H9 (cell line): Measurements from ENCODE around the gene COX7A2L. TPM values are rescaled to one million over a fixed set of nuclear protein-coding genes. Genes with fewer than 3 reads are reported as not detected.

ENCODE experiments used
- DNase-seq: peaks from one replicate; pipeline ENCODE4 v3.0.0-alpha.2; 2017
- H2AFZ ChIP-seq: one replicate; pipeline ENCODE4 v1.6.1; 2013; ENCODE audit warnings: mild to moderate bottlenecking, low read length, control low read depth, moderate library complexity
- H2AK5ac ChIP-seq: 2 replicates; pipeline ENCODE4 v1.6.1; 2013; ENCODE audit warnings: low read length, control low read depth, mixed read lengths; ENCODE audit not compliant: insufficient read length
- H2BK120ac ChIP-seq: one replicate; pipeline ENCODE4 v1.6.1; 2013; ENCODE audit warnings: low read depth, mild to moderate bottlenecking, low read length, control low read depth, inconsistent platforms; ENCODE audit not compliant: poor library complexity, severe bottlenecking
- H2BK12ac ChIP-seq: 2 replicates; pipeline ENCODE4 v1.6.1; 2013; ENCODE audit warnings: low read length, control low read depth, mixed read lengths, low read depth; ENCODE audit not compliant: insufficient read length
- H2BK15ac ChIP-seq: 2 replicates; pipeline ENCODE4 v1.6.1; 2013; ENCODE audit warnings: low read depth, low read length, control low read depth
- H2BK20ac ChIP-seq: one replicate; pipeline ENCODE4 v1.6.1; 2013; ENCODE audit warnings: low read depth, mild to moderate bottlenecking, low read length, control low read depth, inconsistent platforms; ENCODE audit not compliant: poor library complexity, severe bottlenecking
- H2BK5ac ChIP-seq: 2 replicates; pipeline ENCODE4 v1.6.1; 2013; ENCODE audit warnings: low read length, control low read depth, mixed read lengths; ENCODE audit not compliant: insufficient read length
- H3K14ac ChIP-seq: 2 replicates; pipeline ENCODE4 v1.6.1; 2013; ENCODE audit warnings: low read length, control low read depth; ENCODE audit not compliant: insufficient read depth
- H3K18ac ChIP-seq: 2 replicates; pipeline ENCODE4 v1.6.1; 2013; ENCODE audit warnings: low read depth, mild to moderate bottlenecking, mixed read lengths, low read length, control low read depth; ENCODE audit not compliant: insufficient read length
- H3K23ac ChIP-seq: 2 replicates; pipeline ENCODE4 v1.6.1; 2013; ENCODE audit warnings: low read length, control low read depth, mixed read lengths, low read depth; ENCODE audit not compliant: insufficient read length
- H3K23me2 ChIP-seq: 2 replicates; pipeline ENCODE4 v1.6.1; 2013; ENCODE audit warnings: low read depth, mild to moderate bottlenecking, mixed read lengths, low read length, control low read depth; ENCODE audit not compliant: insufficient read length, poor library complexity, severe bottlenecking
- H3K27ac ChIP-seq: 2 replicates; pipeline ENCODE4 v1.5.1; 2013; ENCODE audit warnings: low read length, control low read depth, mixed read lengths, low read depth; ENCODE audit not compliant: insufficient read length
- H3K27me3 ChIP-seq: 2 replicates; pipeline ENCODE4 v1.6.1; 2013; ENCODE audit warnings: low read length, control low read depth, inconsistent platforms; ENCODE audit not compliant: insufficient read depth
- H3K4ac ChIP-seq: 2 replicates; pipeline ENCODE4 v1.6.1; 2013; ENCODE audit warnings: low read depth, mild to moderate bottlenecking, control low read depth, inconsistent platforms, low read length, moderate library complexity
- H3K4me1 ChIP-seq: 2 replicates; pipeline ENCODE4 v1.6.1; 2013; ENCODE audit warnings: low read length, control low read depth, inconsistent platforms; ENCODE audit not compliant: insufficient read depth
- H3K4me2 ChIP-seq: 2 replicates; pipeline ENCODE4 v1.6.1; 2013; ENCODE audit warnings: low read length, control low read depth, mixed read lengths; ENCODE audit not compliant: insufficient read length, insufficient read depth
- H3K56ac ChIP-seq: 2 replicates; pipeline ENCODE4 v1.6.1; 2013; ENCODE audit warnings: low read depth, mild to moderate bottlenecking, mixed read lengths, low read length, control low read depth; ENCODE audit not compliant: insufficient read length
- H3K79me1 ChIP-seq: 2 replicates; pipeline ENCODE4 v1.6.1; 2013; ENCODE audit warnings: low read depth, mild to moderate bottlenecking, moderate library complexity, low read length, control low read depth, inconsistent platforms; ENCODE audit not compliant: insufficient read depth, poor library complexity, severe bottlenecking
- H3K79me2 ChIP-seq: 2 replicates; pipeline ENCODE4 v1.6.1; 2013; ENCODE audit warnings: low read length, control low read depth, inconsistent platforms; ENCODE audit not compliant: insufficient read depth
- H3K9ac ChIP-seq: 2 replicates; pipeline ENCODE4 v1.6.1; 2013; ENCODE audit warnings: low read length, control low read depth, mixed read lengths; ENCODE audit not compliant: insufficient read length; ENCODE audit errors: extremely low read depth
- H3K9me3 ChIP-seq: one replicate; pipeline ENCODE4 v1.6.1; 2013; ENCODE audit warnings: low read depth, low read length, inconsistent platforms; ENCODE audit not compliant: control insufficient read depth
- H3T11ph ChIP-seq: one replicate; pipeline ENCODE4 v1.6.1; 2013; ENCODE audit warnings: mild to moderate bottlenecking, low read length, control low read depth, inconsistent platforms
- H4K20me1 ChIP-seq: one replicate; pipeline ENCODE4 v1.6.1; 2013; ENCODE audit not compliant: control insufficient read depth, insufficient read length, insufficient read depth
- H4K5ac ChIP-seq: 2 replicates; pipeline ENCODE4 v1.6.1; 2013; ENCODE audit warnings: low read depth, mild to moderate bottlenecking, mixed read lengths, low read length, control low read depth; ENCODE audit not compliant: insufficient read length
- H4K8ac ChIP-seq: replicated peaks from 2 replicates; pipeline ENCODE4 v1.6.1; 2013; ENCODE audit warnings: low read length, control low read depth, mixed read lengths, low read depth; ENCODE audit not compliant: insufficient read length
- H4K91ac ChIP-seq: 2 replicates; pipeline ENCODE4 v1.6.1; 2013; ENCODE audit warnings: low read depth, mild to moderate bottlenecking, moderate library complexity, mixed read lengths, low read length, control low read depth; ENCODE audit not compliant: insufficient read length
- H3K27ac Mint-ChIP-seq, 3 experiments: 2 replicates in 2 of 3; 3 replicates in 1 of 3; pipeline ENCODE4 v1.8.0; 2020 to 2021; ENCODE audit warnings: mixed read lengths in 3 of 3, mild to moderate bottlenecking in 1 of 3, moderate library complexity in 1 of 3
- H3K27me3 Mint-ChIP-seq: 2 replicates; pipeline ENCODE4 v1.8.0; 2021; ENCODE audit warnings: low read depth, mild to moderate bottlenecking, moderate library complexity, mixed read lengths
- H3K36me3 Mint-ChIP-seq, 3 experiments: 2 replicates in 2 of 3; 3 replicates in 1 of 3; pipeline ENCODE4 v1.8.0; 2020 to 2021; ENCODE audit warnings: low read depth in 3 of 3, mixed read lengths in 3 of 3; ENCODE audit not compliant: insufficient read depth in 1 of 3
- H3K4me1 Mint-ChIP-seq, 2 experiments: 2 replicates each; pipeline ENCODE4 v1.8.0; 2020; ENCODE audit warnings: mixed read lengths in 2 of 2
- H3K4me3 Mint-ChIP-seq, 2 experiments: 2 replicates in 1 of 2; 3 replicates in 1 of 2; pipeline ENCODE4 v1.8.0; 2020 to 2021; ENCODE audit warnings: mild to moderate bottlenecking in 2 of 2, mixed read lengths in 2 of 2, moderate library complexity in 1 of 2
- H3K9me3 Mint-ChIP-seq, 2 experiments: 2 replicates in 1 of 2; 3 replicates in 1 of 2; pipeline ENCODE4 v1.8.0; 2020; ENCODE audit warnings: mild to moderate bottlenecking in 2 of 2, mixed read lengths in 2 of 2, moderate library complexity in 1 of 2
- CTCF ChIP-seq: fragments of 200-600 bp; sonication (generic); conservative IDR thresholded peaks from 3 replicates; pipeline ENCODE4 v1.8.0; 2021; ENCODE audit warnings: antibody characterized with exemption, mild to moderate bottlenecking
- WGBS: extraction: QIAGEN DNeasy Blood & Tissue Kit; methylation state at CpG from one replicate; pipeline ENCODE4 v1.1.7; 2013; ENCODE audit warnings: missing lambda C conversion rate, low lambda C conversion rate, mixed read lengths; ENCODE audit not compliant: insufficient read length; ENCODE audit errors: extremely low coverage; 5-methylcytosine and 5-hydroxymethylcytosine counted together
- total RNA-seq: library from RNA; stranded (reverse); gene quantifications from 2 replicates; pipeline ENCODE4 v1.2.1, GENCODE V29; 2021

The COX7A2L gene
- total RNA-seq, 1 experiment from 2014 or later = 102 TPM

- Histone ChIP-seq H3K4ac (no peak overlapping the region), H3K14ac (no peak overlapping the region), H3K4me2 (no peak overlapping the region), H3K27ac (no peak overlapping the region), H2BK5ac (no peak overlapping the region), H2BK120ac (no peak overlapping the region), H4K20me1 (no peaks in the 10 kb centered on the region), H3K23me2 (no peaks in the 10 kb centered on the region), H2AK5ac (no peak overlapping the region), H4K8ac (no peak overlapping the region), H2BK12ac (no peak overlapping the region), H2BK15ac (no peak overlapping the region), H3K27me3 (no peaks in the 10 kb centered on the region), H2AFZ (no peak overlapping the region), H4K5ac (no peak overlapping the region), H3K9ac (no peak overlapping the region), H4K91ac (no peak overlapping the region), H3K79me2 (no peaks in the 10 kb centered on the region), H3K56ac (no peak overlapping the region), H2BK20ac (no peak overlapping the region), H3T11ph (no peak overlapping the region), H3K9me3 (no peaks in the 10 kb centered on the region), H3K23ac (no peak overlapping the region), H3K79me1 (no peaks in the 10 kb centered on the region), H3K18ac (no peak overlapping the region), H3K4me1 (no peaks in the 10 kb centered on the region)
- no peaks in the 10 kb centered on the region for H3K4me1 Mint-ChIP-seq
- H3K27me3 Mint-ChIP-seq = no peaks in the 10 kb centered on the region
- H3K9me3 Mint-ChIP-seq = no peaks in the 10 kb centered on the region
- TF ChIP-seq CTCF = no peak
- no peak for DNase-seq
- H3K36me3 Mint-ChIP-seq = no peaks in the 10 kb centered on the region
- no peak overlapping the region for H3K4me3 Mint-ChIP-seq
- WGBS = no CpG with 5 or more reads among the region's 9 CpGs
- no peak overlapping the region for H3K27ac Mint-ChIP-seq
Observed at GRCh38 chr2:42378415-42378814, 17.4 kb upstream of the COX7A2L start.
